NCI-H128 (cell line): ENCODE results near the gene SLIT3.

Experiments used
- DNase-seq: peaks from one replicate; lab custom pipeline; 2025; ENCODE audit not compliant: unreplicated experiment; lab: John Stamatoyannopoulos, UW

SLIT3 gene

DNA sequence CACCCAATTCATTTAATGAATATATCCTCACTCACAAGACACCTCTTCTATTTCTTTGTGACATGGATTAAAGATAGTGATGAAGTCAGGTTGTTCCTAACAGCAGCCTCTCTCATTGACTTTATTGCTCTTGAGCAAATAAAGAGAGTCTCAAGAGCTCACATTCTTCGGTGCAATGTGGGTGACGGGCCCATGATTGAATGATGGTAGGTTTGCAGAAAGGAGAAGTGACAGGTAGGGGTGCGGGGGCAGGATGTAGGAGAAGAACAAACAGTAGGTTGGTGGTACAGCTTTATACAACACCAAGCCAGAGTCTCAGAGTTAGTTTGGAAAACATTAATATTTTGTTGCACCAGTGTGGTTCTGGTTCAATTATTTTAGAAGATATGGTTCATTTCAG is 122.2 kb downstream of the SLIT3 start:
- no peak for DNase-seq

DNA sequence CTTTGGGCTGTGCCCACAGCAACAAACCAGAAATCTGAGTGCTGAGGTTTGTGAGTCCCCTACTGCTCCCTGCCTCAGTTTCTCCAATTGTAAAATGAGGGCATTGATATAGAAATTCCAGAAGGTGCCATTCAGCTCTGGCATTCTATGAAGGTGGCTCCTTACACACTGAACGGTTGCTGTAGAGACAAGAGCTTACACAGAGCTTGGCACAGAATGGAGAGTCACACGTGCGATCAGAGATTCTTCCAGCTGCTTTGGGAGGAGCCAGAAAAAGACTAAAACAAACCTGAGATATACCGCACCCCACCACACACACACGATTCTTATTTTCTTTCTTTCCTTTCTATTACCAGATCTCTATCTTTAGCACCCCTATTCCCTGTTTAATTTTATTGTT is 122.7 kb downstream of the SLIT3 start:
- no peak for DNase-seq

DNA sequence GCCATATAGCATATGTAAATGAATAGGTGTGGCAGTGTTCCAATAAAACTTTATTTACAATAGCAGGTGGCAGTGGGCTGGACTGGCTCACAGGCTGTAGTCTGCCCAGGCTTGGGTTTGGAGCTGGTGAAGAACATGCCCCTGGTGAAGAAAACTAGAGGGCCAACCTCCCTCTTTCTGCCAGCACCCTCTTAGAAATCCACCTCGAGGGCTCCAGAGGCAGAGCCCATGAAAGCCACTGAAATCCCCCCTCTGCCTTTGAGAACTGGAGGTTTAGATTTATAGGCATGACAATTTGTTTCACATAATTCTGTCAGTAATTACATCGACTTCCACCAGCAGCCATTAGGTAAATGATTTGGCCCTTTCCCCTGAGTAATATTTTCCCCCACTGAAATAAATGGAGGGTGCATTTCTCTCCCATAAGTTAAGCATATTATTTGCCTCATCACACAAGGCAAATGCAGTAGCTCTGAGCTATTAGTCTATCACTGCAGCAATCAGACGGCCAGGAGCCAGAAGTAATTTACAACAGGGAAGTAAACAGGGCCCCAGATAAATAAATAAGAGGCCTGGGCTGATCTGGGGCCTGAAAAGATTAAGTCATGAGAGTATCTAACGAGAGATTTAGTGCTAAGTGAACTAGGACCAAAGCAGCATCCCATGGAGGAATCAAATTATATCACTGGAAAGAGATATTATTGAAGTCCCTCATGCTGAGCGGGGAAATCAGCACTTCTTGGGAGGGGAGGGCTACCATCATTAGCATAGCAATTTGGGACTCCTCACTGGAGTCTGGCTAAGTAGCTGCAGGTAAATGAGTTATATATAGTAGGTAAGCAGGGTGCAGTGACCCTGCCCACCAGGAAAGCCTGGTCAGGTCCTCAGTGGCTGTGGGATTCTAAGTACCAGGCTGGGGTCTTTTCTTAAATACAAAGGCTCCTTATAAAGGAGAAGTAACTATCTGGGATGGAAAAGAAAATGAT is 123.9 kb downstream of the SLIT3 start:
- no peak for DNase-seq

DNA sequence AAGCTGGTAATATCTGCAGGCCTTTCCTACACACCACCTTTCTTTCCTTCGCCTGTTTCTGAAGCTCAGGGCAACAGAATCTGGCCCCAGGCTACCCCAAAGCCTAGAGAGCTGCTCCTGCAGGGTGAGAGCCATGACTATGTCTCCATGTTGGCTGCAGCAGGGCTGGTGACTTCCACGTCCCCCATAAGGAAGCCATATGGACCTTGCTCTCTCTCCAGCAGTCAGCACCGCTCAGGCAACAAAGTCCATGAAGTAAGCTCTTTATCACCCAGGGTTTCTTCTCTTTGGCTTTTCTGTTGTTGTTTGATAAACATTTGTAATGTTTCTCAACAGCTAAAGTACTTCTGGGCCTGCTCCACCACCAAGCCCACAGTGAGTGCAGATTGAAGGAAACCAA is 125.2 kb downstream of the SLIT3 start:
- DNase-seq: no peak

DNA sequence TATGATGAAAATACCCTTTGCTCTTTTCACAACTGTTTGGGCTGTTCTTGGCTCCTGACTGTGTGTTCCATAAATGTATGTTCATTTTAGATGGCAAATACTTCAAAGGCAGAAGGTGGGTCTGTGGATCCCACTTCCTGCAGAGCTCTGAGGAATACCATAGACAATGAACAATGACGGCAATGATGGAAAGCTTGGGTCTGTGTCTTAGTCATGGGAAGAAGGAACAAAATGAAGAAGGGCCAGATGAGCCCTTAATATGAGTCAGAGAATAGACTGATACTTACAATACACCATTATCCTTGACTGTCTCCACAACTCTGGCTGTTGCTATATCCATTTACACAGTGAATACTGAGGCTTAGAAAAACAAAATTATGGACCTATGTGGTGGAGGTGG is 126.0 kb downstream of the SLIT3 start:
- DNase-seq: no peak

DNA sequence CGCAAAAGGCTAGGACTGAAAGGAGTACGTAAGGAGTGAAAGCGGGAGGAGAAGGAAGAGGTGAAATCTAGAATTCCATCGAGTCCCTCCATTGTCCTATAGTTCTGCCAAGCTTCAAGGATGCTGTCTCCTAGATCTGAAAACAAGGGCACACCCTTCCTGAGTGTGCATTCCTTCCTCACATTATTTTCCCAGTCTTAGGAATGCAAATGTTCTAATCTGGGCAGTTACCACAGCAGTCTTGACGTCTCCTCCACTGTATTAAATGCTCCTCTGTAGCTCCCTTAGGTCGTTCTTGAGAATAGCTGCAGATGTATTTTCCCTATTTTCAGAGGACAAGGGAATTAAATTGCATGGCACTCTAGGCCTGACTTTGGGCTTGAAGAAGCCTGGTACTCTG is 127.6 kb downstream of the SLIT3 start:
- DNase-seq: no peak

DNA sequence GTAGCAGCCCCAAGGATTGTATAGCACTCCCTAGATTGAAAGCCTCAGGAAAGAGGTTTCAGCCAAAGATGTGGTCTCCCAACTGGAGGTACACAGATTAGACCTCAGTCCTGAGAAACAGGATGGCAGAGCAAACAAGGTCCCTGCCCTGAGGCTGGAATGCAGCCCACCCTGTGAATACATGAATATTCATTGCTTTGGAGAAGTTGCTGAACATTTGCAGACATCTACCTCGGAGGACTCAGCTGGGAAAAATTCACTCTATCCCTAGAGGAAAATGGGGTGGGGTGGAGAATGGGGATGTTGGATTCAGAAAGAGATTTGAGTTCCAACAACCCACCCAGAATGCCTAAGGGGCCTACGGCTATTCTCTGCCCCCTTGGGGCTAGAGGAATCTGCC is 129.4 kb downstream of the SLIT3 start:
- DNase-seq: no peak

DNA sequence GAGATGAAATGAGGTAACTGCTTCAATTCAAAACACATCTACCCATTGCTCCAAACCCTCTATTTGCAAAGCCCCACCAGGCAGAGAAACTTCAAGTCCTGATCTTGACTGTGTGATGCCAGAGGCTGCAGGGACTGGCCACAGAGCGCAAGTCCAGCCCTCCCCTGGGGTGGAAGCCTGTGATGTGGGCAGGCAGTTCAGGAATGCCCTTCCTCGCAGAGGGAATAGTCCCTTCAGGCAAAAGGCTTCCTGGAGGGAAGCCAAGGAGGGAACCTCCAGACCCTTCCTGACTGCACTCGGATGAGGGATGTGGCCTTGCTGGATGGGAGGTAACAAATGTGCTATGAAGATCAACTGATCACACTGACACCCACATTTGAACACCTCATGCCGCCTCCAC is 131.2 kb downstream of the SLIT3 start:
- no peak for DNase-seq

DNA sequence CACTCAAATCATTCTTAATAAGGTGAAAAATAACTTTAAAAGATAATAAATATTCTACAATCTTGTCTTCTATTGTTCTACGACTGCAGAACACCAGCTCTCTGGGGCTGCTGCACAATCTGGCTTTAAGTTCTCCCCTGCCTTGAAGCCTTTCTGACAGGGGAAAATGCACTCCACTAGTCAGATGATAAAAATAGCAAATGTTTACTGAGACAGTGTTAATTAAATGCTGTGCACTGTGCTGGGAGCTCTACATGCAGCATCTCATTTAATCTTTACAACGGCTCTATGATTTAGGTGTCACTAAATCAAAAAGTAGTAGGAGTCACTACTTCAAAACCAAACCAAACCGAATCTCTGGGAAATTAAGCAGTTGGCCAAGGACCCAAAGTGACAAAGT is 132.7 kb downstream of the SLIT3 start:
- DNase-seq: no peak

DNA sequence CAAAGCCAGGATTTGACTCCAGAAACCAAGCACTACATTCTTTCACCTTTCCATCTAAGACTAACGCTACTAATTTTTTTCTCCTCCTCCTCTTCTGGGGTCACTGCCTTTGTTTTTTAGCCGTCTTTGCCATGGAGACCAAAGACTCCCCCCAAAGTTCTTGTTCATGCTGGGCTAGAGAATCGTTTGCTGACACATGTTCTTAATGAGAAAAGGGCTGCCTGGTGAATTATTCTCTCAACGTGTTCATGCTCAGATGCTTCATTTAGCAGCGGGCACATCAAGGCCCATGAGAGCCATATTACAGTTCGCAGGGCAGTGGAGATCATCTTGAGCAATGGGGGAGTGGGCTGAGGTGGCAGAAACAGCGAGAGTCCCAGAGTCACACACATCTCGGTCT is 134.9 kb downstream of the SLIT3 start:
- no peak for DNase-seq

DNA sequence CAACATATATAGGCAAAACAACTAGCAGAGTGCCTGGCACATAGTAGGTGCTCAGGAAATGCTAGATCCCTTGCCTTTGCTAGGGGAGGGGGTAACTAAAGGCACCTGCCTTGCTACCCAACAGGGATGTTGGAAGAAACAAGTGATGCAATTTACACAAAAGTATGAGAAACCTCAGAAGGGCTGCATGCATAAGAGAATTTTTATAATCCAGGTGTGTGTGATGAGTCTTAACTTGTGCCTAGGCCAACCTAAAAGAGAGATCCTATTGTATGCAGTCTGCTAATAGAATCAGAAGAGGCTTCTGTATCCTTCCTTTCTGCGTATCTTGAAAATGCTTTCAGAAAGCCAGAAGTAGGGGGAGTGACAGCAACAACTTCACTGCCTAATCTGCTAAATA is 135.9 kb downstream of the SLIT3 start:
- no peak for DNase-seq

DNA sequence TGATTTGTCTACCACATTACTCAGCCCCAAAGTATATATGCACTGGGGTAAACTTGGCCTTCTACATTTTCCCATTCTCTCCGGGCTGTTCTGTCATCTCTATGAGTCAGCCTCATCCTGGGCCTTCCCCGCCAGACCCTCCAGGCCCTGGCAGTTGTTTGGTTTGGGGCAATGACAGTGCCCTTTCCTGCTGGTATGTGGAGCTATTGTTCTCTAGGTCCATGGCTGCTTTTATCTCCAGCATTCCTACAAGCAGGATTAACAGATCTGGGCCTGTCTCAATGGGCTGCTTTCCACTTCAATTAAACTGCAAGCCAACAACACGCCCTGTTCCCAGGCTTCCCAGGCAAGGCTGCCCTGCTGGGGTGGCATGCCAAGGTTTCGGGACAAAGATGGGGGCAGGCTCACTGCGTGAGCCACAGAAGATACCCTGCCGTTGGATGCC is 136.4 kb downstream of the SLIT3 start:
- no peak for DNase-seq

DNA sequence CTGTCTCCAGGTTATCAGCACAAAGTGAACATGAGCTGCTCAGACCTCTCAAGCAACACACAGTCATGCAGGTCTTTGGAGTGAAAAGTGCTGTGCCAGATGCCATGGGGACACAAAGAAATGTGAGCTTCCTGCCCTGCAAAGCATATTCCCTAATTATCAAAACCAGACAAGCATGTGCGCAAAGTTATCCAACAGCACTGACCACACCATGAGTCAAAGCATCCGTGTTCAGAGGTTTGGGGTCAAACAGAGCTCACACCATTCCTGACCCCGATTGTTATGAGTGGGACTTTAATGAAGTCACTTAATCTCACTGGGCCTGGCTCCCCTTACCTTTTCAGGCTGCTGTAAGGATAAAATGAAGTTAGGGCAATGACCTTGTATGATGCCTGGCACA is 138.5 kb downstream of the SLIT3 start:
- no peak for DNase-seq

DNA sequence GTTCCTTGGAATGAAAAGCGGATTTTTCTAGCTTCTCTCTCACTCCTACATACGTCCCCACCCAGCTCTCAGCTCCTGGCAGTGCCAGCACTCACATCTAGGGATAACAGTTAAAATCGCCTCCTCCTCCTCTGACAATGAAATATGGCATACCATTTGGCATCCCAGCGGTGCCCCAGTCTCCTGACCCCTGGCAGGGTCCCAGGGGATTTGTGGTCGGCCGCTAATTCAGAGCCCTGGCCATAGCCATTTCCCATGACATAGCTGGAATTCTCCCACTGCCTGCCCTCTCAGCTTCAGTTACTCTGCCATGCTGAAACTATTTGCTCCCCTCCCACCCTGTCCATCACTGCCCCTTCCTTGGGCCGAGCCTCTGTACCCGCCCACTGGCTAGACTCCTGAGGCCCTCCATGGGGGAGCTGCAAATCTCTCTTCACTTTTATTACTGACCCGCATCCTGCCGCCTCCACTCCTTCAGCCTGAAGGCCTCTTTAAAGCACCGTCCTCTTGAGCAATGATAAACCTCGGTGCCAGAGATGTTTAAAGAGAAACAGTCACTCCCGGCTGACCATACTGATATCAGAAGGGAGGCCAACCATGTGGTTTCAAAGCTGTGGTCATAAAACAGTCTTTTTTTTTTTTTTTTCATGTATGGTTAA is 139.8 kb downstream of the SLIT3 start:
- DNase-seq: no peak

DNA sequence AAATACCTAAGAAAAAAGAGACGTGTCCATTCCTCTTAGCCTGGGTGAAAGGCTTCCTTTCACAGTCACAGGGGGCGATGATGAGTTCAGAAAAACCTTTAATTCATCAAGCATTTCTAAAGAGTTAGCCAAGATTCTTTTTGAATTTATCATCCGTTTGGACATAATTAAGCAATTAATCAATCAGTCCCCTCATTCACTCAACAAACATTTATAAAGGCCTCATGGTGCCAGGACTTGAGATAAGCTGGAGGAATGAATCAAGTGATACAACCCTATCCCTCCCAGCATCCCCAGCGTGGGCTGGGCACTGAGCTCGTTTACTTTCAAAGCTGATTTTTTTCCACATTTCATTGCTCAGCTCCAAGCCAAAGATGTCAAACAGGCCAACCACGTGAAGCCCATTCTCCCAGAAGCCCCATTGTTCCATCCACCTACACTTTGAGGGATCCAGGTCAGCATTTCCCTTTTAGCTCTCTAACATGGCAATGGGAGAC is 140.5 kb downstream of the SLIT3 start:
- no peak for DNase-seq

DNA sequence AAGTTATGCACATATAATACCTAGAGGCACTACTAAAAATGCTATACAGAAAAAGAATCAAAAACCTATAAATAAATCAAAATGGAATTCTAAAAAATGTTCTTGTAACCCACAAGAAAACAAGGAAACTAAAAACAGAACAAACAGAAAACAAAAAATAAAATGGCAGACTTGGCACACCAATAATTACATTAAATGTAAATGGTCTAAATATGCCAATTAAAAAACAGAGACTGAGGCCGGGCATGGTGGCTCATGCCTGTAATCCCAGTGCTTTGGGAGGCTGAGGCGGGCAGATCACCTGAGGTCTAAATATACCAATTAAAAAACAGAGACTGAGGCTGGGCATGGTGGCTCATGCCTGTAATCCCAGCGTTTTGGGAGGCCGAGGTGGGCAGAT is 142.2 kb downstream of the SLIT3 start:
- DNase-seq: no peak

DNA sequence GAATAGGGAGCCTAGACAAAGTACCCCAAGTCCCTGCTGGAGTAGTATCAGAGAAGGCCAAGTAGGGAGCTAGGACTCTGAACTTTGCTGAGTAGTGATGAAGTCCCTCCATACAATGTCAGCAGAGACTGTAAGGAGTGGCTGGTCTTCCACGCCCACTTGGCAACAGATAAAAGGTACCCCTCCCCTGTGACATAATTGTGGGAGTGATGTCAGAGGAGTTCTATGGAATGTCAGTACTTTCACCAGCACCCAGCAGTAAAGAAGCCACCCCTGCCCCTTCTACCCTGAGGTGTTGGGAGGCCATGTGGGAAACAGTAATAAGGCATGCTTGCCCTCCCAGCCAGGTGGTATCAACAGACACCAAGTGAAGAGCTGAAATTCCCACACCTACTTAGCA is 143.9 kb downstream of the SLIT3 start:
- no peak for DNase-seq

DNA sequence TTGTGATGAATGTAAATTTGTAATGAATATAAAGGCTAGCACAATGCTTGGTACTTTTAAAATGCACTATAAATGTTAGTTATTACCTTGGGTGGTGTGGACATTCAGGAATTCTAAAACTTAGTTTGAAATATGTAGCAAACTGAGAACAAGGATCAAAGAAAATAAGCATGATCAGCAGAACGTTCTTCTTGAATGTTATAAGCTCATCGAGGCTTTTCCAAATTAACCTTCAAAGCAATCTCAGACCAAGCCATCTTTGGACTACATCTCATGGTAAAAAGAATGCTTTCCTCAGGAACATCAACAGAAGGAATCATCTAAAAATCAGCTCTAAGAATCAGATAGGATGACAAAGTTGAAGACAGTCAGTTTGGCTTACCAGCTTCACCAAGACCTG is 146.3 kb downstream of the SLIT3 start:
- DNase-seq: no peak

DNA sequence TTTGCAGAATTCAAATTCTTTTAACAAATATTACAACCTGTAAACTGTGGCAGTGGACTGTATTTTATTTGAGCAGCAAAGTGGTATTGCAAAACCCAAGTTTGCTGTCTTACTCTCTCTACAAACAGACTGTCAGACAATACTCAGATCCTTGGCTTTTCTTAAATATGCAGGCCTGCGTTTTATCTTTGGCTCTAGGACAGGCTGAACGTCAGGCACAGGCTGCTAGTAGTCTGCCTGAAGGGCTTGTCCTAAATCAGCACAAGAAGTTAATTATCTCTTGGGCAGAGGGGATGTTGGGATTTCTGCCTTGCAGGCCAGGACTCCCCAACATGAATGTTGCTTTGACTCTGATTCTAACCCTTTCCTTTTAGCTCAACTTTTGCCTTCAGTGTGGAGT is 147.5 kb downstream of the SLIT3 start:
- DNase-seq: no peak

DNA sequence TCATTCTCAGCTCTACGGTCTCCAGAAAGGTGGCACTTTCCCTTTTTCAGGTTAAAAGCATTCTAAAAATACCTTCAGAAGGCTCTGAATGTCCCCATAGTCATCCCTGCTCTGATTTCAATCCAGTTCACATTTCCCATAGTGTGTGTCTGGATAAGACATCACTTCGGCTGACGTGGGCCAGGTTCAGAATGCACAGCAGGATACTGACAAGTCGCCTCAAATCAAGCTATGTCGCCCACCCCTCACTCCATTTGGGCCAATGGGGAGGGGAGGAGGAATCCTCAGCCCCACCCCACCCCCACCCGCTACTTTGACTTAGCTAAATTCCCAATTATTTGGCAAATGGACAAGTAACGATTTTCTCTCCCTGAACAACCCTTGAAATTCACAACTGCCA is 148.0 kb downstream of the SLIT3 start:
- DNase-seq: no peak

DNA sequence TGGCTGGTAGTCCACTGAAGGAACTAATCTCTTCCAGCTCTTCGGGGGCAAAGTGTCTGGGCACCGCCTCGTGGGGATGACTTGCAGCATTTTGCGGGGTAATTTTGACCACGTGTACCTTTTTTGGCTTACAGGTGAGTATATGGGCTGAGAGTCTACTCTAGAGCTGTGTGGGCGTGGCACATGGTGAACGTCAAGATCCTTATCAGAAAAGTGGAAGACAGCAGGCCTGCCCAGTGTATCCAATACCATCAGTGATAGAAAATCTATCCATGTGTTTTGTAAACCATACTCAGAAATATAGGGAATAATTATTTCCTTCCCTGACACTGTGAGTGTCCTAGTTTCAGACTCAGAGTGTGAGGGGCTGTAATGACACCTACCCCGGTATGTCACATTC is 148.5 kb downstream of the SLIT3 start:
- DNase-seq: no peak
